Loucy (cell line): ENCODE measurements around the gene ZNF670.

ENCODE experiments used
- H2AFZ ChIP-seq: fragments of 200-600 bp; sonication (generic); 2 replicates; pipeline ENCODE4 v1.6.0; 2016; ENCODE audit warnings: antibody characterized with exemption, mild to moderate bottlenecking, low read length, moderate library complexity
- H3F3A ChIP-seq: fragments of 200-600 bp; 2 replicates; pipeline ENCODE4 v1.6.0; 2016; ENCODE audit warnings: antibody characterized with exemption, low read depth, mild to moderate bottlenecking
- H3K27me3 ChIP-seq: fragments of 200-600 bp; sonication (generic); 2 replicates; pipeline ENCODE4 v1.6.1; 2014; ENCODE audit warnings: low read length, mild to moderate bottlenecking; ENCODE audit not compliant: insufficient read depth, poor library complexity, severe bottlenecking
- H3K36me3 ChIP-seq: fragments of 200-600 bp; sonication (generic); 2 replicates; pipeline ENCODE4 v1.6.1; 2016; ENCODE audit warnings: low read length; ENCODE audit not compliant: insufficient read depth
- H3K4me1 ChIP-seq: fragments of 200-600 bp; sonication (generic); 2 replicates; pipeline ENCODE4 v1.5.1; 2014; ENCODE audit warnings: low read length, mild to moderate bottlenecking; ENCODE audit not compliant: insufficient read depth, poor library complexity, severe bottlenecking
- H3K4me2 ChIP-seq: fragments of 200-600 bp; sonication (generic); 2 replicates; pipeline ENCODE4 v1.6.0; 2014; ENCODE audit warnings: antibody characterized with exemption, low read length, low read depth, mild to moderate bottlenecking; ENCODE audit not compliant: poor library complexity, severe bottlenecking
- H3K4me3 ChIP-seq: fragments of 200-600 bp; sonication (generic); 2 replicates; pipeline ENCODE4 v1.5.1; 2014; ENCODE audit warnings: low read length, mild to moderate bottlenecking, mixed read lengths; ENCODE audit not compliant: poor library complexity, severe bottlenecking
- H3K79me2 ChIP-seq: fragments of 200-600 bp; sonication (generic); 2 replicates; pipeline ENCODE4 v1.6.1; 2014; ENCODE audit warnings: low read length; ENCODE audit not compliant: insufficient read depth
- H3K9ac ChIP-seq: fragments of 200-600 bp; sonication (generic); 2 replicates; pipeline ENCODE4 v1.6.0; 2014; ENCODE audit warnings: mild to moderate bottlenecking, low read depth, low read length, moderate library complexity; ENCODE audit not compliant: poor library complexity, severe bottlenecking
- H3K9me2 ChIP-seq: fragments of 200-600 bp; sonication (generic); replicated peaks from 2 replicates; pipeline ENCODE4 v1.6.1; 2016; ENCODE audit warnings: low read depth, low read length, mixed read lengths
- H3K9me3 ChIP-seq: fragments of 200-600 bp; sonication (generic); 2 replicates; pipeline ENCODE4 v1.6.1; 2014; ENCODE audit warnings: mild to moderate bottlenecking, antibody characterized with exemption, low read length, low read depth; ENCODE audit not compliant: insufficient read depth
- H4K20me1 ChIP-seq: fragments of 200-600 bp; sonication (generic); 2 replicates; pipeline ENCODE4 v1.6.0; 2014; ENCODE audit warnings: antibody characterized with exemption, low read length, mild to moderate bottlenecking; ENCODE audit not compliant: insufficient read depth, poor library complexity, severe bottlenecking
- CTCF ChIP-seq: fragments of 200-600 bp; sonication (generic); conservative IDR thresholded peaks from 2 replicates; pipeline ENCODE4 v1.5.1; 2014; ENCODE audit warnings: mild to moderate bottlenecking, antibody characterized with exemption, low read length
- EZH2phosphoT487 ChIP-seq: fragments of 200-600 bp; IDR thresholded peaks from 2 replicates; pipeline ENCODE4 v1.6.1; 2018; ENCODE audit warnings: antibody characterized with exemption, mild to moderate bottlenecking, moderate library complexity, borderline replicate concordance

Gene ZNF670

DNA sequence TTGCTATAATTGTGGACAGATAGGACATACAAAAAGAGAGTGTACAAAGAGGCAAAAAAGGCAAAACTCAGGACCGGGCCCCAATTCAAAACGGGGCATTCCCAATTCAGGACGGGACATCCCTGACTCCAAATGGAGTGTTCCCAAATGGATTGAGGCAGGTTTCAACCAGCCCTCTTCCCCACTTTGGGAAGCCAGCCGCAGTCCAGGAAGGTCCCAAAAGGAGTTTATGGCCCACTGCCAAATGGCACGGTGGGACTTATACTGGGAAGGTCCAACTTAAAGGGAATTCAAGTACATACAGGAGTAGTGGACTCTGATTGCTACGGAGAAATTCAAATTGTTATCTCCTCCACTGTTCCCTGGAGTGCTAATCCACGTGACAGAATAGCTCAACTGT lies 29.1 kb upstream of the ZNF670 start:
- peaks cover 14% of the 10 kb centered on the region for H3K79me2 ChIP-seq
- no peaks in the 10 kb centered on the region for H3F3A ChIP-seq
- H3K4me3 ChIP-seq, result no peak overlapping the region
- H2AFZ ChIP-seq, result no peak overlapping the region
- peaks cover 5% of the 10 kb centered on the region for H3K9me3 ChIP-seq
- peaks cover 7% of the 10 kb centered on the region for H4K20me1 ChIP-seq
- H3K4me1 ChIP-seq, result peaks cover 12% of the 10 kb centered on the region
- no peak overlapping the region for H3K4me2 ChIP-seq
- H3K36me3 ChIP-seq, result no peaks in the 10 kb centered on the region; the same call in 1 of the 2 replicates
- TF ChIP-seq CTCF (no peak), EZH2phosphoT487 (no peak)
- H3K9ac ChIP-seq, result no peak overlapping the region
- H3K9me2 ChIP-seq, result no peaks in the 10 kb centered on the region
- no peaks in the 10 kb centered on the region for H3K27me3 ChIP-seq

GRCh38 chr1:247105966-247106365 lies 27.4 kb upstream of the ZNF670 start:
- Histone ChIP-seq H3K4me3 (no peak overlapping the region), H3K36me3 (peaks cover 13% of the 10 kb centered on the region), H3K9ac (no peak overlapping the region), H3K27me3 (peaks cover 1% of the 10 kb centered on the region), H4K20me1 (peaks cover 8% of the 10 kb centered on the region), H3F3A (no peaks in the 10 kb centered on the region), H2AFZ (no peak overlapping the region), H3K79me2 (peaks cover 31% of the 10 kb centered on the region), H3K4me2 (no peak overlapping the region), H3K9me3 (peaks cover 22% of the 10 kb centered on the region), H3K9me2 (no peaks in the 10 kb centered on the region), H3K4me1 (peaks cover 18% of the 10 kb centered on the region)
- TF ChIP-seq EZH2phosphoT487, result no peak
- TF ChIP-seq CTCF, result no peak

- peak overlapping the region; percentile 87 for H3K4me2 ChIP-seq
- no peaks in the 10 kb centered on the region for H3K9me2 ChIP-seq
- peaks cover 9% of the 10 kb centered on the region for H3K27me3 ChIP-seq
- H3K79me2 ChIP-seq, result peaks cover 38% of the 10 kb centered on the region
- H4K20me1 ChIP-seq, result peaks cover 8% of the 10 kb centered on the region
- peak overlapping the region; percentile 19; the same call in 1 of the 2 replicates for H2AFZ ChIP-seq
- H3K36me3 ChIP-seq, result peaks cover 23% of the 10 kb centered on the region
- peaks cover 31% of the 10 kb centered on the region for H3K9me3 ChIP-seq
- TF ChIP-seq EZH2phosphoT487, result no peak
- no peak for TF ChIP-seq CTCF
- no peaks in the 10 kb centered on the region for H3F3A ChIP-seq
- H3K4me3 ChIP-seq, result peak overlapping the region; percentile 94
- H3K9ac ChIP-seq, result peak overlapping the region; percentile 19
- peaks cover 18% of the 10 kb centered on the region for H3K4me1 ChIP-seq
Measured at GRCh38 chr1:247104965-247105364, 26.4 kb upstream of the ZNF670 start.
